Ascending aorta (tissue), 2 donors: ENCODE results near the gene MAP3K12. TPM values are rescaled to one million over a fixed set of nuclear protein-coding genes. Genes with fewer than 3 reads are reported as not detected.

Experiments
- DNase-seq, 2 donors: peaks; one replicate each; pipeline ENCODE4 v3.0.0-alpha.2; 2019; ENCODE audit warnings: low spot score in 2 of 2
- H3K27ac ChIP-seq, 2 donors: fragments of 200-600 bp; sonication (generic); one replicate each; pipeline ENCODE4 v1.5.1; 2016 to 2017; ENCODE audit warnings: mild to moderate bottlenecking in 1 of 2
- H3K27me3 ChIP-seq: fragments of 200-600 bp; sonication (generic); one replicate; pipeline ENCODE4 v1.5.1; 2017
- H3K36me3 ChIP-seq, 2 donors: fragments of 200-600 bp; sonication (generic); one replicate each; pipeline ENCODE4 v1.5.1; 2016
- H3K4me1 ChIP-seq, 2 donors: fragments of 200-600 bp; sonication (generic); one replicate each; pipeline ENCODE4 v1.5.1; 2016 to 2017; ENCODE audit warnings: mild to moderate bottlenecking in 1 of 2
- H3K4me3 ChIP-seq, 2 donors: fragments of 200-600 bp; sonication (generic); one replicate each; pipeline ENCODE4 v1.5.1; 2016 to 2017; ENCODE audit warnings: mild to moderate bottlenecking in 1 of 2
- H3K9me3 ChIP-seq, 2 donors: fragments of 200-600 bp; sonication (generic); one replicate each; pipeline ENCODE4 v1.5.1; 2016
- CTCF ChIP-seq, 3 experiments: fragments of 200-600 bp in 2 of 3; fragments of 450-650 bp in 1 of 3; sonication (generic) in 2 of 3; IDR thresholded peaks; one replicate each; pipeline ENCODE4 v1.5.1; 2016 to 2019; ENCODE audit warnings: antibody characterized with exemption in 3 of 3, mild to moderate bottlenecking in 1 of 3, moderate library complexity in 1 of 3
- intact Hi-C: fragments of 100-400 bp; cut with DNase I; formaldehyde crosslinking; loops from one replicate; pipeline ENCODE4 v1.15.1; 2023
- total RNA-seq: library from RNA; depleted of rRNA; stranded (reverse); fragments of >200 nt; gene quantifications from one replicate; pipeline ENCODE4 v1.1.0, GENCODE V29; 2016

MAP3K12 gene
- total RNA-seq, 1 donor from 2014 or later = 20.8 TPM

- no peak for DNase-seq
- Histone ChIP-seq H3K27me3 (no peaks in the 10 kb centered on the region), H3K9me3 (no peaks in the 10 kb centered on the region), H3K4me1 (no peaks in the 10 kb centered on the region), H3K36me3 (no peaks in the 10 kb centered on the region), H3K4me3 (no peak overlapping the region), H3K27ac (no peak overlapping the region)
- intact Hi-C loops = no loop called here
- TF ChIP-seq CTCF (IDR thresholded peaks at IDR 0.05) = no peak
Measured at GRCh38 chr12:53430116-53430515, 69.1 kb downstream of the MAP3K12 start.

Other genes starting within 250 kb of the MAP3K12 start
- gene ESPL1, start 231.2 kb downstream of the MAP3K12 start, total RNA-seq = not detected
- gene PFDN5, start 203.9 kb downstream of the MAP3K12 start, total RNA-seq = 187 TPM
- gene MYG1, start 199.8 kb downstream of the MAP3K12 start, total RNA-seq = 27.5 TPM
- gene AAAS, start 177.8 kb downstream of the MAP3K12 start, total RNA-seq = 21.2 TPM
- not detected for gene SP7, start 163.1 kb downstream of the MAP3K12 start, total RNA-seq
- 49.0 TPM for gene SP1, start 119.3 kb downstream of the MAP3K12 start, total RNA-seq
- not detected for gene AMHR2, start 75.6 kb downstream of the MAP3K12 start, total RNA-seq
- 20.6 TPM for gene PRR13, start 57.7 kb downstream of the MAP3K12 start, total RNA-seq
- 354 TPM for gene PCBP2, start 47.4 kb downstream of the MAP3K12 start, total RNA-seq
- 32.9 TPM for gene TARBP2, start 1.8 kb upstream of the MAP3K12 start, total RNA-seq
- gene NPFF, start 8.0 kb upstream of the MAP3K12 start, total RNA-seq = 2.8 TPM
- 67.6 TPM for gene ATF7, start 126.9 kb upstream of the MAP3K12 start, total RNA-seq
- 284 TPM for gene ATP5MC2, start 176.6 kb upstream of the MAP3K12 start, total RNA-seq
- 258 TPM for gene CALCOCO1, start 228.0 kb upstream of the MAP3K12 start, total RNA-seq